Peyer's patch (tissue), 4 donors: ENCODE results near the gene TMEM234. TPM values are rescaled to one million over a fixed set of nuclear protein-coding genes. Genes with fewer than 3 reads are reported as not detected.
A peak's percentile ranks its signal among the peaks of the same experiment; 100 is the strongest.

Experiments used
- DNase-seq, 3 donors: peaks; one replicate each; pipeline ENCODE4 v3.0.0-alpha.2; 2017 to 2019
- H3K27ac ChIP-seq, 4 donors: fragments of 200-600 bp; sonication (generic); one replicate each; pipeline ENCODE4 v1.5.1; 2016 to 2019
- H3K27me3 ChIP-seq, 2 donors: fragments of 200-600 bp; sonication (generic); one replicate each; pipeline ENCODE4 v1.5.1; 2019
- H3K36me3 ChIP-seq, 3 donors: fragments of 200-600 bp; sonication (generic); one replicate each; pipeline ENCODE4 v1.5.1; 2016 to 2019
- H3K4me1 ChIP-seq, 4 donors: fragments of 200-600 bp; sonication (generic); one replicate each; pipeline ENCODE4 v1.5.1; 2016 to 2019
- H3K4me3 ChIP-seq, 4 donors: fragments of 200-600 bp; sonication (generic); 1 replicate in 3 of 4; 2 replicates in 1 of 4; pipeline ENCODE4 v1.5.1; 2016 to 2019; ENCODE audit warnings: mild to moderate bottlenecking in 1 of 4
- H3K9me3 ChIP-seq, 4 donors: fragments of 200-600 bp; sonication (generic); one replicate each; pipeline ENCODE4 v1.5.1; 2016 to 2019; ENCODE audit warnings: mild to moderate bottlenecking in 1 of 4
- CTCF ChIP-seq, 6 experiments: fragments of 450-650 bp in 4 of 6; fragments of 200-600 bp in 2 of 6; sonication (generic) in 1 of 6; IDR thresholded peaks; one replicate each; pipeline ENCODE4 v1.5.1; 2017 to 2019; ENCODE audit warnings: antibody characterized with exemption in 6 of 6, mild to moderate bottlenecking in 3 of 6, moderate library complexity in 1 of 6
- POLR2A ChIP-seq, 2 donors: fragments of 450-650 bp; IDR thresholded peaks; one replicate each; pipeline ENCODE4 v1.5.1; 2017; ENCODE audit warnings: antibody characterized with exemption in 2 of 2, mild to moderate bottlenecking in 2 of 2, moderate library complexity in 2 of 2
- total RNA-seq, 4 donors: library from RNA; depleted of rRNA; stranded (reverse); fragments of >200 nt; gene quantifications; one replicate each; pipeline ENCODE4 v1.1.0, GENCODE V29; 2016

TMEM234 gene
- total RNA-seq, 4 donors from 2014 or later = 15.9 to 47.0 (median 25.4) TPM

GRCh38 chr1:32249831-32250525 is 27.8 kb upstream of the TMEM234 start:
- DNase-seq = peak in 2 of 3 donors; percentile 96
- Histone ChIP-seq H3K4me1 (peaks cover 0 to 53% (median 22%) of the 10 kb centered on the region in 4 donors), H3K4me3 (peak overlapping the region in 1 of 4 donors; percentile 50), H3K27me3 (no peaks in the 10 kb centered on the region), H3K9me3 (no peaks in the 10 kb centered on the region), H3K36me3 (no peaks in the 10 kb centered on the region), H3K27ac (peak overlapping the region; percentile 83 to 94 (median 85))
- no peak for TF ChIP-seq POLR2A (IDR thresholded peaks at IDR 0.05)
- TF ChIP-seq CTCF (IDR thresholded peaks at IDR 0.05) = no peak

- Histone ChIP-seq H3K27me3 (no peaks in the 10 kb centered on the region), H3K9me3 (no peaks in the 10 kb centered on the region), H3K4me1 (peaks cover 0 to 44% (median 20%) of the 10 kb centered on the region in 4 donors), H3K4me3 (peak overlapping the region; percentile 3 to 39 (median 25)), H3K27ac (peak overlapping the region; percentile 66 to 94 (median 85)), H3K36me3 (no peaks in the 10 kb centered on the region)
- TF ChIP-seq CTCF (IDR thresholded peaks at IDR 0.05) (peak; percentile 78 to 94 (median 88)), POLR2A (IDR thresholded peaks at IDR 0.05) (no peak)
- peak; percentile 89 to 96 (median 96) for DNase-seq
Observed at GRCh38 chr1:32247983-32248889, 26.1 kb upstream of the TMEM234 start.

GRCh38 chr1:32247452-32247851 is 25.3 kb upstream of the TMEM234 start:
- H3K27ac ChIP-seq = peak overlapping the region; percentile 66 to 94 (median 85)

GRCh38 chr1:32246888-32247273 is 24.7 kb upstream of the TMEM234 start, which contains the start of gene FAM167B:
TSS of gene FAM167B (plus strand) at chr1:32247222. CDS start at chr1:32247422, 200 bp downstream.
- H3K4me3 ChIP-seq = no peak within 1 kb of the TSS
- no peak for DNase-seq
- peak within 1 kb of the TSS; percentile 66 to 94 (median 85) for H3K27ac ChIP-seq
- H3K9me3 ChIP-seq = no peaks in the 10 kb centered on the region
- no peaks in the 10 kb centered on the region for H3K27me3 ChIP-seq
- H3K4me1 ChIP-seq = peaks cover 0 to 43% (median 22%) of the 10 kb centered on the region in 4 donors
- H3K36me3 ChIP-seq = no peaks in the 10 kb centered on the region
- TF ChIP-seq CTCF (IDR thresholded peaks at IDR 0.05) (no peak), POLR2A (IDR thresholded peaks at IDR 0.05) (no peak)

More at GRCh38 chr1:32247452-32247851, 25.3 kb upstream of the TMEM234 start:
- no peak overlapping the region for H3K4me3 ChIP-seq
- H3K27me3 ChIP-seq = no peaks in the 10 kb centered on the region
- H3K4me1 ChIP-seq = peaks cover 0 to 42% (median 23%) of the 10 kb centered on the region in 4 donors
- no peaks in the 10 kb centered on the region for H3K9me3 ChIP-seq
- no peak for TF ChIP-seq POLR2A (IDR thresholded peaks at IDR 0.05)
- TF ChIP-seq CTCF (IDR thresholded peaks at IDR 0.05) = no peak
- DNase-seq = no peak
- no peaks in the 10 kb centered on the region for H3K36me3 ChIP-seq

- Histone ChIP-seq H3K27ac (peak overlapping the region in 2 of 4 donors; percentile 31 to 52), H3K9me3 (no peaks in the 10 kb centered on the region), H3K4me1 (peaks cover 0 to 30% (median 6%) of the 10 kb centered on the region in 4 donors), H3K4me3 (no peak overlapping the region), H3K27me3 (no peaks in the 10 kb centered on the region), H3K36me3 (no peaks in the 10 kb centered on the region)
- TF ChIP-seq CTCF (IDR thresholded peaks at IDR 0.05) (no peak), POLR2A (IDR thresholded peaks at IDR 0.05) (no peak)
- DNase-seq = peak in 1 of 3 donors; percentile 67
Observed at GRCh38 chr1:32242341-32242851, 20.2 kb upstream of the TMEM234 start.
